Liver (tissue), 9 donors: ENCODE results near the gene C6orf89. TPM values are rescaled to one million over a fixed set of nuclear protein-coding genes. Genes with fewer than 3 reads are reported as not detected.

Experiments
- DNase-seq: peaks from one replicate; pipeline ENCODE4 v3.0.0-alpha.2; 2017; ENCODE audit warnings: low spot score
- H3K27ac ChIP-seq, 2 donors: one replicate each; pipeline ENCODE4 v1.7.0; 2013; ENCODE audit warnings: inconsistent platforms in 2 of 2, low read length in 2 of 2, control low read depth in 1 of 2, low read depth in 1 of 2, mild to moderate bottlenecking in 1 of 2
- H3K27me3 ChIP-seq, 4 donors: one replicate each; pipeline versions ENCODE4 v1.6.1 to v1.7.0; 2013; ENCODE audit warnings: low read length in 3 of 4, inconsistent platforms in 1 of 4, mild to moderate bottlenecking in 1 of 4, moderate library complexity in 1 of 4; ENCODE audit not compliant: control insufficient read depth in 4 of 4, insufficient read depth in 4 of 4
- H3K36me3 ChIP-seq, 4 donors: one replicate each; pipeline versions ENCODE4 v1.6.1 to v1.7.0; 2013; ENCODE audit warnings: low read length in 3 of 4, mild to moderate bottlenecking in 3 of 4, low read depth in 1 of 4, moderate library complexity in 1 of 4; ENCODE audit not compliant: control insufficient read depth in 4 of 4, insufficient read depth in 3 of 4
- H3K4me1 ChIP-seq, 4 donors: one replicate each; pipeline versions ENCODE4 v1.6.1 to v1.7.0; 2013; ENCODE audit warnings: low read length in 3 of 4, mild to moderate bottlenecking in 3 of 4, moderate library complexity in 1 of 4; ENCODE audit not compliant: control insufficient read depth in 4 of 4, insufficient read depth in 4 of 4
- H3K4me3 ChIP-seq, 3 donors: one replicate each; pipeline versions ENCODE4 v1.6.1 to v1.7.0; 2013; ENCODE audit warnings: low read length in 3 of 3, control low read depth in 1 of 3, low read depth in 1 of 3, mild to moderate bottlenecking in 1 of 3
- H3K9ac ChIP-seq, 2 donors: one replicate each; pipeline ENCODE4 v1.7.0; 2013; ENCODE audit warnings: low read length in 2 of 2, mild to moderate bottlenecking in 2 of 2, moderate library complexity in 2 of 2, control low read depth in 1 of 2, low read depth in 1 of 2
- H3K9me3 ChIP-seq, 4 donors: one replicate each; pipeline versions ENCODE4 v1.6.1 to v1.7.0; 2013; ENCODE audit warnings: low read length in 3 of 4; ENCODE audit not compliant: control insufficient read depth in 4 of 4
- CTCF ChIP-seq: fragments of 150-350 bp; IDR thresholded peaks from 2 replicates; pipeline ENCODE4 v1.5.1; 2017; ENCODE audit warnings: improper control_type of control experiment, low read depth, low read length; ENCODE audit not compliant: missing input control
- EGR1 ChIP-seq, 2 donors: IDR thresholded peaks; 2 replicates each; pipeline ENCODE4 v1.6.1; 2016 to 2018; ENCODE audit warnings: antibody characterized with exemption in 2 of 2, low read depth in 2 of 2
- FOXA1 ChIP-seq: IDR thresholded peaks from 2 replicates; pipeline ENCODE4 v1.6.1; 2016; ENCODE audit warnings: antibody characterized with exemption
- GABPA ChIP-seq, 2 donors: IDR thresholded peaks in 1 of 2; conservative IDR thresholded peaks in 1 of 2; 2 replicates each; pipeline ENCODE4 v1.6.1; 2016; ENCODE audit warnings: antibody characterized with exemption in 2 of 2, mild to moderate bottlenecking in 1 of 2, moderate library complexity in 1 of 2
- HNF4A ChIP-seq, 2 donors: conservative IDR thresholded peaks; 2 replicates each; pipeline ENCODE4 v1.6.1; 2016; ENCODE audit warnings: antibody characterized with exemption in 2 of 2, mild to moderate bottlenecking in 2 of 2
- HNF4G ChIP-seq: IDR thresholded peaks from 2 replicates; pipeline ENCODE4 v1.6.1; 2016; ENCODE audit warnings: antibody characterized with exemption
- NR2F2 ChIP-seq: IDR thresholded peaks from 2 replicates; pipeline ENCODE4 v1.6.1; 2016; ENCODE audit warnings: antibody characterized with exemption
- RAD21 ChIP-seq, 2 donors: IDR thresholded peaks; 2 replicates each; pipeline ENCODE4 v1.6.1; 2016; ENCODE audit warnings: antibody characterized with exemption in 2 of 2, mild to moderate bottlenecking in 2 of 2
- REST ChIP-seq: IDR thresholded peaks from 2 replicates; pipeline ENCODE4 v1.6.1; 2016; ENCODE audit warnings: antibody characterized with exemption, mild to moderate bottlenecking
- RXRA ChIP-seq, 2 donors: IDR thresholded peaks; 2 replicates each; pipeline ENCODE4 v1.6.1; 2017 to 2018; ENCODE audit warnings: antibody characterized with exemption in 2 of 2, mild to moderate bottlenecking in 1 of 2
- SP1 ChIP-seq: IDR thresholded peaks from 2 replicates; pipeline ENCODE4 v1.6.1; 2018; ENCODE audit warnings: antibody characterized with exemption, mild to moderate bottlenecking
- TAF1 ChIP-seq: conservative IDR thresholded peaks from 2 replicates; pipeline ENCODE4 v1.6.1; 2016; ENCODE audit warnings: antibody characterized with exemption, mild to moderate bottlenecking
- YY1 ChIP-seq: IDR thresholded peaks from 2 replicates; pipeline ENCODE4 v1.6.1; 2016; ENCODE audit warnings: antibody characterized with exemption, mild to moderate bottlenecking
- ZBTB33 ChIP-seq: IDR thresholded peaks from 2 replicates; pipeline ENCODE4 v1.6.1; 2016; ENCODE audit warnings: antibody characterized with exemption
- WGBS: extraction: QIAGEN DNeasy Blood & Tissue Kit; methylation state at CpG from one replicate; pipeline ENCODE4 v1.1.7; 2013; 5-methylcytosine and 5-hydroxymethylcytosine counted together
- polyA plus RNA-seq, 2 donors: library from polyadenylated mRNA; stranded (reverse) in 1 of 2; unstranded in 1 of 2; fragments of 200-250 nt in 1 of 2; fragments of >200 nt in 1 of 2; fragmentation: Nextera tagmentation in 1 of 2; extraction: Ambion mirVana in 1 of 2; gene quantifications; one replicate each; pipeline versions ENCODE4 v1.2.1 to v1.2.3, GENCODE V29; 2013 to 2015
- total RNA-seq, 2 donors: library from RNA; depleted of rRNA; stranded (reverse); fragments of >200 nt; gene quantifications; one replicate each; pipeline ENCODE4 v1.2.3, GENCODE V29; 2014
- donor health status: healthy.
- donor health status: healthy.
- donor health status: healthy.
- donor health status: healthy.
- donor health status: healthy.

The C6orf89 gene
- total and polyA plus RNA-seq, 4 donors = 14.0 to 27.2 (median 21.0) TPM

- WGBS = 75% methylated on average over 4 of the region's 4 CpGs
- no peaks in the 10 kb centered on the region for H3K9me3 ChIP-seq
Measured at GRCh38 chr6:36851626-36852025, 34.1 kb upstream of the C6orf89 start.

More at GRCh38 chr6:36851626-36852025, 34.1 kb upstream of the C6orf89 start:
- no peak for DNase-seq
- Histone ChIP-seq H3K9ac (no peak overlapping the region), H3K36me3 (peaks cover 2 to 8% (median 7%) of the 10 kb centered on the region in 4 donors), H3K4me3 (no peak overlapping the region), H3K27ac (no peak overlapping the region), H3K27me3 (no peaks in the 10 kb centered on the region), H3K4me1 (peaks cover 0 to 14% (median 8%) of the 10 kb centered on the region in 4 donors)
- TF ChIP-seq HNF4A (conservative IDR thresholded peaks at IDR 0.05) = no peak
- no peak for TF ChIP-seq NR2F2
- no peak for TF ChIP-seq YY1
- no peak for TF ChIP-seq CTCF
- TF ChIP-seq RXRA (IDR thresholded peaks at IDR 0.05) = no peak
- no peak for TF ChIP-seq ZBTB33
- no peak for TF ChIP-seq FOXA1
- TF ChIP-seq HNF4G = no peak
- TF ChIP-seq EGR1 (IDR thresholded peaks at IDR 0.05; ENCODE audit: low read depth in 2 of 2) = no peak
- TF ChIP-seq SP1 = no peak
- TF ChIP-seq GABPA (IDR thresholded peaks at IDR 0.05 in 1 of 2, conservative IDR thresholded peaks at IDR 0.05 in 1 of 2) = no peak
- TF ChIP-seq RAD21 (IDR thresholded peaks at IDR 0.05) = no peak
- no peak for TF ChIP-seq REST
- TF ChIP-seq TAF1 = no peak
